Suprapubic skin (tissue), 4 donors: ENCODE measurements around the gene AOX1. TPM values are rescaled to one million over a fixed set of nuclear protein-coding genes. Genes with fewer than 3 reads are reported as not detected.
A peak's percentile ranks its signal among the peaks of the same experiment; 100 is the strongest.

ENCODE experiments used
- DNase-seq, 2 donors: peaks; one replicate each; pipeline ENCODE4 v3.0.0-alpha.2; 2019; ENCODE audit warnings: low spot score in 2 of 2
- H3K27ac ChIP-seq: fragments of 200-600 bp; sonication (generic); one replicate; pipeline ENCODE4 v1.5.1; 2019
- H3K27me3 ChIP-seq: fragments of 200-600 bp; sonication (generic); one replicate; pipeline ENCODE4 v1.5.1; 2019
- H3K36me3 ChIP-seq: fragments of 200-600 bp; sonication (generic); one replicate; pipeline ENCODE4 v1.5.1; 2019
- H3K4me1 ChIP-seq: fragments of 200-600 bp; sonication (generic); one replicate; pipeline ENCODE4 v1.5.1; 2019
- H3K4me3 ChIP-seq: fragments of 200-600 bp; sonication (generic); one replicate; pipeline ENCODE4 v1.5.1; 2019; ENCODE audit warnings: mild to moderate bottlenecking
- H3K9me3 ChIP-seq: fragments of 200-600 bp; sonication (generic); one replicate; pipeline ENCODE4 v1.5.1; 2019
- CTCF ChIP-seq, 2 donors: fragments of 200-600 bp in 1 of 2; fragments of 450-650 bp in 1 of 2; sonication (generic) in 1 of 2; IDR thresholded peaks; one replicate each; pipeline ENCODE4 v1.5.1; 2016 to 2019; ENCODE audit warnings: antibody characterized with exemption in 2 of 2, mild to moderate bottlenecking in 1 of 2, moderate library complexity in 1 of 2
- EP300 ChIP-seq: sonication (generic); formaldehyde crosslinking; IDR thresholded peaks from one replicate; pipeline ENCODE4 v1.6.1; 2017; ENCODE audit warnings: antibody characterized with exemption
- POLR2A ChIP-seq, 2 donors: fragments of 450-650 bp; IDR thresholded peaks; one replicate each; pipeline ENCODE4 v1.6.1; 2017; ENCODE audit warnings: antibody characterized with exemption in 2 of 2, mild to moderate bottlenecking in 2 of 2, moderate library complexity in 2 of 2
- POLR2AphosphoS5 ChIP-seq, 3 donors: sonication (generic); formaldehyde crosslinking; IDR thresholded peaks; one replicate each; pipeline ENCODE4 v1.6.1; 2017; ENCODE audit warnings: antibody characterized with exemption in 3 of 3
- WGBS: methylation state at CpG from one replicate; pipeline ENCODE4 v1.1.5; 2018; 5-methylcytosine and 5-hydroxymethylcytosine counted together
- total RNA-seq, 4 donors: library from RNA; depleted of rRNA; stranded (reverse); fragments of >200 nt; gene quantifications; one replicate each; pipeline ENCODE4 v1.1.0, GENCODE V29; 2016

Gene AOX1
- total RNA-seq, 4 donors from 2014 or later = 20.1 to 46.9 (median 30.4) TPM

GRCh38 chr2:200670313-200670712, 84.5 kb downstream of the AOX1 start:
- DNase-seq = no peak
- TF ChIP-seq POLR2AphosphoS5 (IDR thresholded peaks at IDR 0.05) (no peak), CTCF (IDR thresholded peaks at IDR 0.05) (no peak), POLR2A (IDR thresholded peaks at IDR 0.05) (no peak), EP300 (no peak)
- H3K36me3 ChIP-seq = peaks cover 9% of the 10 kb centered on the region
- H3K4me1 ChIP-seq = no peaks in the 10 kb centered on the region
- no peaks in the 10 kb centered on the region for H3K27me3 ChIP-seq
- no peak overlapping the region for H3K4me3 ChIP-seq
- WGBS = 62% methylated on average over 4 of the region's 4 CpGs
- H3K27ac ChIP-seq = no peak overlapping the region
- H3K9me3 ChIP-seq = no peaks in the 10 kb centered on the region

GRCh38 chr2:200670751-200671150, 84.9 kb downstream of the AOX1 start:
- Histone ChIP-seq H3K4me1 (no peaks in the 10 kb centered on the region), H3K27me3 (no peaks in the 10 kb centered on the region), H3K27ac (no peak overlapping the region), H3K4me3 (no peak overlapping the region), H3K36me3 (peaks cover 9% of the 10 kb centered on the region), H3K9me3 (no peaks in the 10 kb centered on the region)
- TF ChIP-seq POLR2A (IDR thresholded peaks at IDR 0.05) = no peak
- TF ChIP-seq EP300 = no peak
- TF ChIP-seq CTCF (IDR thresholded peaks at IDR 0.05) = no peak
- no peak for DNase-seq
- WGBS = 56% methylated on average over 1 of the region's 1 CpG

- H3K27ac ChIP-seq = no peak overlapping the region
- TF ChIP-seq CTCF (IDR thresholded peaks at IDR 0.05) (no peak), EP300 (no peak), POLR2AphosphoS5 (IDR thresholded peaks at IDR 0.05) (no peak), POLR2A (IDR thresholded peaks at IDR 0.05) (no peak)
- WGBS = 81% methylated on average over 5 of the region's 5 CpGs
- no peak for DNase-seq
- H3K27me3 ChIP-seq = no peaks in the 10 kb centered on the region
- peaks cover 9% of the 10 kb centered on the region for H3K36me3 ChIP-seq
- H3K4me1 ChIP-seq = peaks cover 5% of the 10 kb centered on the region
- no peaks in the 10 kb centered on the region for H3K9me3 ChIP-seq
- H3K4me3 ChIP-seq = no peak overlapping the region
Measured at GRCh38 chr2:200673191-200673590, 87.4 kb downstream of the AOX1 start.

GRCh38 chr2:200674837-200675236, 89.0 kb downstream of the AOX1 start:
- 76% methylated on average over 7 of the region's 7 CpGs for WGBS
- no peak for TF ChIP-seq POLR2A (IDR thresholded peaks at IDR 0.05)
- TF ChIP-seq EP300 = no peak
- peaks cover 19% of the 10 kb centered on the region for H3K4me1 ChIP-seq

GRCh38 chr2:200677171-200677570, 91.4 kb downstream of the AOX1 start:
- Histone ChIP-seq H3K36me3 (no peaks in the 10 kb centered on the region), H3K4me1 (peaks cover 19% of the 10 kb centered on the region), H3K9me3 (no peaks in the 10 kb centered on the region), H3K27ac (peak overlapping the region; percentile 52), H3K4me3 (no peak overlapping the region), H3K27me3 (no peaks in the 10 kb centered on the region)
- 83% methylated on average over 2 of the region's 2 CpGs for WGBS
- no peak for DNase-seq
- no peak for TF ChIP-seq CTCF (IDR thresholded peaks at IDR 0.05)
- TF ChIP-seq POLR2AphosphoS5 (IDR thresholded peaks at IDR 0.05) = no peak
- no peak for TF ChIP-seq EP300
- TF ChIP-seq POLR2A (IDR thresholded peaks at IDR 0.05) = no peak

More at GRCh38 chr2:200674837-200675236, 89.0 kb downstream of the AOX1 start:
- H3K27ac ChIP-seq = no peak overlapping the region
- H3K9me3 ChIP-seq = no peaks in the 10 kb centered on the region
- H3K27me3 ChIP-seq = no peaks in the 10 kb centered on the region
- H3K4me3 ChIP-seq = no peak overlapping the region
- DNase-seq = no peak
- peaks cover 3% of the 10 kb centered on the region for H3K36me3 ChIP-seq
